ENCODE results near the gene HECTD4. TPM values are rescaled to one million over a fixed set of nuclear protein-coding genes. Genes with fewer than 3 reads are reported as not detected.

HECTD4 gene
- total RNA-seq, 4 donors from 2014 or later: 28.2 to 54.4 (median 33.7) TPM

- TF ChIP-seq, protein P1, sequence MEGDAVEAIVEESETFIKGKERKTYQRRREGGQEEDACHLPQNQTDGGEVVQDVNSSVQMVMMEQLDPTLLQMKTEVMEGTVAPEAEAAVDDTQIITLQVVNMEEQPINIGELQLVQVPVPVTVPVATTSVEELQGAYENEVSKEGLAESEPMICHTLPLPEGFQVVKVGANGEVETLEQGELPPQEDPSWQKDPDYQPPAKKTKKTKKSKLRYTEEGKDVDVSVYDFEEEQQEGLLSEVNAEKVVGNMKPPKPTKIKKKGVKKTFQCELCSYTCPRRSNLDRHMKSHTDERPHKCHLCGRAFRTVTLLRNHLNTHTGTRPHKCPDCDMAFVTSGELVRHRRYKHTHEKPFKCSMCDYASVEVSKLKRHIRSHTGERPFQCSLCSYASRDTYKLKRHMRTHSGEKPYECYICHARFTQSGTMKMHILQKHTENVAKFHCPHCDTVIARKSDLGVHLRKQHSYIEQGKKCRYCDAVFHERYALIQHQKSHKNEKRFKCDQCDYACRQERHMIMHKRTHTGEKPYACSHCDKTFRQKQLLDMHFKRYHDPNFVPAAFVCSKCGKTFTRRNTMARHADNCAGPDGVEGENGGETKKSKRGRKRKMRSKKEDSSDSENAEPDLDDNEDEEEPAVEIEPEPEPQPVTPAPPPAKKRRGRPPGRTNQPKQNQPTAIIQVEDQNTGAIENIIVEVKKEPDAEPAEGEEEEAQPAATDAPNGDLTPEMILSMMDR (IDR thresholded peaks at IDR 0.05; ENCODE audit: low read depth): no peak
These were observed 215.9 kb downstream of the HECTD4 start for GRCh38 chr12:112166051-112167015.

DNA sequence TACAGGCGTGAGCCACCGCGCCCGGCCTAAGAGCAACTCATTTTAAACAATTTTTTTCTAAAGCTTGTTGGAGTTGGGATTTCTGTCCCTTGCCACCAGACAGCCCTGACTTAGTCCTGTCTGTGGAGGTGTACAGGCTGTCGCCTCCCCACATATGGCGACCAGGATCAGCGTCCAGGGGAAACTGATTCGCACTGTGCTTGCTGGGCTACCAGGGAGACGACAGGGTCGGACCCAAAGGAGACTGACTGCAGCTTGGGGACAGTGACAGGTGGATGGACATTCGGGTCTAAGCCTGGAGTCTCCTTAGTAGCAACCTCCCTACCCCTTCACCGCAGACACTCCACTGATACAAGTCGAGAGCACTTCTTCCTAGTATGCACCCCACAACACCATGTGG lies 216.6 kb downstream of the HECTD4 start:
- TF ChIP-seq, protein P1 (IDR thresholded peaks at IDR 0.05; ENCODE audit: low read depth): no peak

- TF ChIP-seq, protein P1 (IDR thresholded peaks at IDR 0.05; ENCODE audit: low read depth): no peak
These were observed 218.1 kb downstream of the HECTD4 start for GRCh38 chr12:112164011-112164660.

- TF ChIP-seq, protein P1 (IDR thresholded peaks at IDR 0.05; ENCODE audit: low read depth): no peak
These were observed 218.7 kb downstream of the HECTD4 start for GRCh38 chr12:112163471-112163991.

DNA sequence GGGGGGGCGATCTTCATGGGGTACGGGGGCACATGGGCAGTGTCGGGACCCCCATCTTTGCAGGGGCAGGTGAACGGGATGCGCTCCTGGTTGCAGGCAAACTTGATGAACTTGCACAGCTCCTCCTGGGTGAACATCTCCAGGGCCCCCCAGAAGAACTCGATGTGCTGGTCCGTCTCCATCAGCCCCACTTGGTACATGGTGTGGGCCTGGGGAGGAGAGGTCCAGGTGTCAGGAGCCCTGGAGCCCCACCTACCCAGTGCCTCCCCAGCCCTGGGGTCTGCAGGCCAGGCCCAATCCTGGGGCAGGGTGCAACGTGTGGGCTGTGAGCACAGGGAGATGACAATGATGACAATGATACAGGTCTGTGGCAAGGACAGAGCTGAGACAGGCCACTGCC lies 219.2 kb downstream of the HECTD4 start:
- TF ChIP-seq, protein P1 (IDR thresholded peaks at IDR 0.05; ENCODE audit: low read depth): no peak

DNA sequence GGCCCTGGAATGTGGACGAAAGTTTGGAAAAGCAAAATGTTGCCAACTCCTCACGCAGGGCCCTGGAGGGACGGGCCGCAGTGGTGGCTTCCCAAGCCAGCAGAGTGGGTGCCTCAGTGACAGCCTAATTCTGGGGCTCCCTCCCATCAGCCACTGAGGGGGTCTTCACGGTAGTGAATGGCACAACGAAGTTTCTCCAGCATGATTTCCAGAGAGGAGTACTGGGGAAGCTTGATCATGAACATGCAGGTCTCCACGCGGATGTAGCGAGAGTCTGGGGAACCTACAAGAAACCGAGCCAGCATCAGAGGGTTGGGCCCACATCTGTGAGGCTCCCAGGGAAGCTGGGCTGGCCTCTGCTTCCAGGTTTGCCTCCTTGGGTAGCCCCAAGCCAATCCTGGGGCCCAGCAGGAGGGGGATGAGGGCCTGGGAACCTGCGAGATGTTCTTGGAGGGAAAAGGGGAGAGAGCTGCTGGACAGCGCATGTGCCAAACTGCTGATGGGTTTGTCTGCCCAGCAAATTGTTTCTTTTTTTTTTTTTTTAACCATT lies 219.9 kb downstream of the HECTD4 start:
- TF ChIP-seq, protein P1 (IDR thresholded peaks at IDR 0.05; ENCODE audit: low read depth): no peak

- TF ChIP-seq, protein P1 (IDR thresholded peaks at IDR 0.05; ENCODE audit: low read depth): no peak
These were observed 220.5 kb downstream of the HECTD4 start for GRCh38 chr12:112161711-112162110.
